ENCODE results near the gene TMEM61.

TMEM61 gene

DNA sequence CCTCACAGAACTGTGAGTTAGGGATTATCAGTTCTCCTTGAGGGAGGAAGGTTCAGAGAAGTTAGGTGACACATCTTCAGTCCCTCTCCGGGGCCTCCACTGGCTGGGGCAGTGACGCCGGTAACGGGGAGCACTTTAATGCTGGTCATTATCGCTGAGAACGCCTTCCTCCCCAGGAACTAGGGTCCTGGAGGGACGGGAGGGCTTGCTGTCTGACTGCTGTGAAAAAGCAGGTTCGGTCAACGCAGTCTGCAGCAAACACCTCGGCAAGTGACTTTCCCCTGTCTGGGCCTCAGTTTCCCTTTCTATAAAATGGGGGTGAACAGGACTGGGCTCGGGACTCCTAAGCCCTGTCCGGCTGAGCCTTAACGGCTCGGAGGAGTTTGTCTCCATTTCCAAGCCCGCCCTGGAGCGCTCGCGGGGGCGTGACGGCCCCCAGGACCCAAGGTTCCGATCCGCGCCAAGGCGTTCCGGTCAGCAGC, 341 bp upstream of the TMEM61 start:
- ATAC-seq, result no peak

DNA sequence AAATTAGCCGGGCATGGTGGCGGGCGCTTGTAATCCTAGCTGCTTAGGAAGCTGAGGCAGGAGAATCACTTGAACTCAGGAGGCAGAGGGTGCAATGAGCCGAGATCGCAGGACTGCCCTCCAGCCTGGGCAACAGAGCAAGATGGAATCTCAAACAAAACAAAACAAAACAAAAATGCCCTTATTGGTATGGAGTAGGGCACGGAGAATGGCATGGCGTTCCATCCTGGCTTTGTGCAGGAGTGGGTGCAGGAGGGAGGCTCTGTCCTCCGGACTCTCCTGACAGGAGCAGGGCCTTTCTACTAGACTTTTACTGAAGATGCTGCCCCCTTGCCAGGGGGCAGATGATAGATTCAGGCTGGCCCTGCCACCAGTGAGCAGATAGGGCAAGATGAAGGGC, 1.0 kb downstream of the TMEM61 start:
- ATAC-seq, result no peak
- TF ChIP-seq SNAI2 (CRISPR knock-in tag; IDR thresholded peaks at IDR 0.05) (no peak), ZFP30 (CRISPR knock-in tag; IDR thresholded peaks at IDR 0.05) (no peak), PPARA (CRISPR knock-in tag; IDR thresholded peaks at IDR 0.05; ENCODE audit: borderline replicate concordance) (no peak), RARB (CRISPR knock-in tag; IDR thresholded peaks at IDR 0.05) (no peak), ZNF8 (CRISPR knock-in tag; IDR thresholded peaks at IDR 0.05) (no peak), ISL1 (CRISPR knock-in tag; IDR thresholded peaks at IDR 0.05) (no peak), ARNTL (CRISPR knock-in tag; IDR thresholded peaks at IDR 0.05; ENCODE audit: borderline replicate concordance, low read depth) (no peak), ZNF565 (CRISPR knock-in tag; conservative IDR thresholded peaks at IDR 0.05; ENCODE audit: low read depth) (no peak), ZNF70 (CRISPR knock-in tag; IDR thresholded peaks at IDR 0.05) (no peak), CSDC2 (CRISPR knock-in tag; IDR thresholded peaks at IDR 0.05) (no peak), GLIS3 (CRISPR knock-in tag; IDR thresholded peaks at IDR 0.05) (no peak), BACH2 (CRISPR knock-in tag; IDR thresholded peaks at IDR 0.05; ENCODE audit: borderline replicate concordance) (no peak), OSR1 (CRISPR knock-in tag; IDR thresholded peaks at IDR 0.05) (no peak), ZC3H10 (CRISPR knock-in tag; IDR thresholded peaks at IDR 0.05) (no peak), TOX (CRISPR knock-in tag; IDR thresholded peaks at IDR 0.05; ENCODE audit: borderline replicate concordance) (no peak)
- TF ChIP-seq, protein P1, sequence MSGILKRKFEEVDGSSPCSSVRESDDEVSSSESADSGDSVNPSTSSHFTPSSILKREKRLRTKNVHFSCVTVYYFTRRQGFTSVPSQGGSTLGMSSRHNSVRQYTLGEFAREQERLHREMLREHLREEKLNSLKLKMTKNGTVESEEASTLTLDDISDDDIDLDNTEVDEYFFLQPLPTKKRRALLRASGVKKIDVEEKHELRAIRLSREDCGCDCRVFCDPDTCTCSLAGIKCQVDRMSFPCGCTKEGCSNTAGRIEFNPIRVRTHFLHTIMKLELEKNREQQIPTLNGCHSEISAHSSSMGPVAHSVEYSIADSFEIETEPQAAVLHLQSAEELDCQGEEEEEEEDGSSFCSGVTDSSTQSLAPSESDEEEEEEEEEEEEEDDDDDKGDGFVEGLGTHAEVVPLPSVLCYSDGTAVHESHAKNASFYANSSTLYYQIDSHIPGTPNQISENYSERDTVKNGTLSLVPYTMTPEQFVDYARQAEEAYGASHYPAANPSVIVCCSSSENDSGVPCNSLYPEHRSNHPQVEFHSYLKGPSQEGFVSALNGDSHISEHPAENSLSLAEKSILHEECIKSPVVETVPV (CRISPR knock-in tag; IDR thresholded peaks at IDR 0.05), result no peak
- TF ChIP-seq, protein P2, sequence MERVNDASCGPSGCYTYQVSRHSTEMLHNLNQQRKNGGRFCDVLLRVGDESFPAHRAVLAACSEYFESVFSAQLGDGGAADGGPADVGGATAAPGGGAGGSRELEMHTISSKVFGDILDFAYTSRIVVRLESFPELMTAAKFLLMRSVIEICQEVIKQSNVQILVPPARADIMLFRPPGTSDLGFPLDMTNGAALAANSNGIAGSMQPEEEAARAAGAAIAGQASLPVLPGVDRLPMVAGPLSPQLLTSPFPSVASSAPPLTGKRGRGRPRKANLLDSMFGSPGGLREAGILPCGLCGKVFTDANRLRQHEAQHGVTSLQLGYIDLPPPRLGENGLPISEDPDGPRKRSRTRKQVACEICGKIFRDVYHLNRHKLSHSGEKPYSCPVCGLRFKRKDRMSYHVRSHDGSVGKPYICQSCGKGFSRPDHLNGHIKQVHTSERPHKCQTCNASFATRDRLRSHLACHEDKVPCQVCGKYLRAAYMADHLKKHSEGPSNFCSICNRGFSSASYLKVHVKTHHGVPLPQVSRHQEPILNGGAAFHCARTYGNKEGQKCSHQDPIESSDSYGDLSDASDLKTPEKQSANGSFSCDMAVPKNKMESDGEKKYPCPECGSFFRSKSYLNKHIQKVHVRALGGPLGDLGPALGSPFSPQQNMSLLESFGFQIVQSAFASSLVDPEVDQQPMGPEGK (CRISPR knock-in tag; IDR thresholded peaks at IDR 0.05; ENCODE audit: borderline replicate concordance), result no peak
- TF ChIP-seq, protein P3, sequence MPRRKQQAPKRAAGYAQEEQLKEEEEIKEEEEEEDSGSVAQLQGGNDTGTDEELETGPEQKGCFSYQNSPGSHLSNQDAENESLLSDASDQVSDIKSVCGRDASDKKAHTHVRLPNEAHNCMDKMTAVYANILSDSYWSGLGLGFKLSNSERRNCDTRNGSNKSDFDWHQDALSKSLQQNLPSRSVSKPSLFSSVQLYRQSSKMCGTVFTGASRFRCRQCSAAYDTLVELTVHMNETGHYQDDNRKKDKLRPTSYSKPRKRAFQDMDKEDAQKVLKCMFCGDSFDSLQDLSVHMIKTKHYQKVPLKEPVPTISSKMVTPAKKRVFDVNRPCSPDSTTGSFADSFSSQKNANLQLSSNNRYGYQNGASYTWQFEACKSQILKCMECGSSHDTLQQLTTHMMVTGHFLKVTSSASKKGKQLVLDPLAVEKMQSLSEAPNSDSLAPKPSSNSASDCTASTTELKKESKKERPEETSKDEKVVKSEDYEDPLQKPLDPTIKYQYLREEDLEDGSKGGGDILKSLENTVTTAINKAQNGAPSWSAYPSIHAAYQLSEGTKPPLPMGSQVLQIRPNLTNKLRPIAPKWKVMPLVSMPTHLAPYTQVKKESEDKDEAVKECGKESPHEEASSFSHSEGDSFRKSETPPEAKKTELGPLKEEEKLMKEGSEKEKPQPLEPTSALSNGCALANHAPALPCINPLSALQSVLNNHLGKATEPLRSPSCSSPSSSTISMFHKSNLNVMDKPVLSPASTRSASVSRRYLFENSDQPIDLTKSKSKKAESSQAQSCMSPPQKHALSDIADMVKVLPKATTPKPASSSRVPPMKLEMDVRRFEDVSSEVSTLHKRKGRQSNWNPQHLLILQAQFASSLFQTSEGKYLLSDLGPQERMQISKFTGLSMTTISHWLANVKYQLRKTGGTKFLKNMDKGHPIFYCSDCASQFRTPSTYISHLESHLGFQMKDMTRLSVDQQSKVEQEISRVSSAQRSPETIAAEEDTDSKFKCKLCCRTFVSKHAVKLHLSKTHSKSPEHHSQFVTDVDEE (CRISPR knock-in tag; IDR thresholded peaks at IDR 0.05), result no peak
- TF ChIP-seq, protein P4, sequence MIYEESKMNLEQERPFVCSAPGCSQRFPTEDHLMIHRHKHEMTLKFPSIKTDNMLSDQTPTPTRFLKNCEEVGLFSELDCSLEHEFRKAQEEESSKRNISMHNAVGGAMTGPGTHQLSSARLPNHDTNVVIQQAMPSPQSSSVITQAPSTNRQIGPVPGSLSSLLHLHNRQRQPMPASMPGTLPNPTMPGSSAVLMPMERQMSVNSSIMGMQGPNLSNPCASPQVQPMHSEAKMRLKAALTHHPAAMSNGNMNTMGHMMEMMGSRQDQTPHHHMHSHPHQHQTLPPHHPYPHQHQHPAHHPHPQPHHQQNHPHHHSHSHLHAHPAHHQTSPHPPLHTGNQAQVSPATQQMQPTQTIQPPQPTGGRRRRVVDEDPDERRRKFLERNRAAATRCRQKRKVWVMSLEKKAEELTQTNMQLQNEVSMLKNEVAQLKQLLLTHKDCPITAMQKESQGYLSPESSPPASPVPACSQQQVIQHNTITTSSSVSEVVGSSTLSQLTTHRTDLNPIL (CRISPR knock-in tag; IDR thresholded peaks at IDR 0.05; ENCODE audit: low read depth), result no peak

More for the DNA sequence above, 341 bp upstream of the TMEM61 start:
- TF ChIP-seq, protein P5, sequence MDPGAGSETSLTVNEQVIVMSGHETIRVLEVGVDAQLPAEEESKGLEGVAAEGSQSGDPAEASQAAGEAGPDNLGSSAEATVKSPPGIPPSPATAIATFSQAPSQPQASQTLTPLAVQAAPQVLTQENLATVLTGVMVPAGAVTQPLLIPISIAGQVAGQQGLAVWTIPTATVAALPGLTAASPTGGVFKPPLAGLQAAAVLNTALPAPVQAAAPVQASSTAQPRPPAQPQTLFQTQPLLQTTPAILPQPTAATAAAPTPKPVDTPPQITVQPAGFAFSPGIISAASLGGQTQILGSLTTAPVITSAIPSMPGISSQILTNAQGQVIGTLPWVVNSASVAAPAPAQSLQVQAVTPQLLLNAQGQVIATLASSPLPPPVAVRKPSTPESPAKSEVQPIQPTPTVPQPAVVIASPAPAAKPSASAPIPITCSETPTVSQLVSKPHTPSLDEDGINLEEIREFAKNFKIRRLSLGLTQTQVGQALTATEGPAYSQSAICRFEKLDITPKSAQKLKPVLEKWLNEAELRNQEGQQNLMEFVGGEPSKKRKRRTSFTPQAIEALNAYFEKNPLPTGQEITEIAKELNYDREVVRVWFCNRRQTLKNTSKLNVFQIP (CRISPR knock-in tag; IDR thresholded peaks at IDR 0.05; ENCODE audit: borderline replicate concordance, low read depth), result no peak
- TF ChIP-seq ISL1 (CRISPR knock-in tag; IDR thresholded peaks at IDR 0.05) (no peak), BACH2 (CRISPR knock-in tag; IDR thresholded peaks at IDR 0.05; ENCODE audit: borderline replicate concordance) (no peak), ZFP30 (CRISPR knock-in tag; IDR thresholded peaks at IDR 0.05) (no peak), GLIS3 (CRISPR knock-in tag; IDR thresholded peaks at IDR 0.05) (no peak), OSR1 (CRISPR knock-in tag; IDR thresholded peaks at IDR 0.05) (no peak), RARB (CRISPR knock-in tag; IDR thresholded peaks at IDR 0.05) (no peak), SNAI2 (CRISPR knock-in tag; IDR thresholded peaks at IDR 0.05) (no peak)

DNA sequence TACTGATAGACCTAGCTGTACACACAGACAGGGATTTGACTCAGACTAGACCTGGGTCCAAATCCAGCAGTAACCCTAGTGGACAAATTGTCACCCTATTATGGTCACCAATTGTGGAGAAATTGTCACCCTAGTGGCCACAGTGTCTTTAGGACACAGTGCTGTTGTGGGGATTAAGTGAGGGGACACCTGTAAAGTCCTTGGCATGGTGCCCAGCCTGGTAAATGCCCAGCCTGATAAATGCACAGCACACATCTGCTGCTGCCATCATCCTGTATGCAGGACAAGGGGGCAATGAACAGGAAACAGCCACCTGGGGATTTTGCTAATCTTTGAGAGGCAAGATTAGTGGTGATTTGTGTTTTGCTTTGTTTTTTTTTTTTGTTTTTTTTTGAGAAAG, 2.3 kb downstream of the TMEM61 start:
- ATAC-seq, result no peak
- no peak for TF ChIP-seq ZNF565 (CRISPR knock-in tag; conservative IDR thresholded peaks at IDR 0.05; ENCODE audit: low read depth)
- TF ChIP-seq, protein P3 (CRISPR knock-in tag; IDR thresholded peaks at IDR 0.05), result no peak
- TF ChIP-seq SNAI2 (CRISPR knock-in tag; IDR thresholded peaks at IDR 0.05), result no peak
- TF ChIP-seq, protein P1 (CRISPR knock-in tag; IDR thresholded peaks at IDR 0.05), result no peak
- TF ChIP-seq BACH2 (CRISPR knock-in tag; IDR thresholded peaks at IDR 0.05; ENCODE audit: borderline replicate concordance), result no peak
- TF ChIP-seq CSDC2 (CRISPR knock-in tag; IDR thresholded peaks at IDR 0.05), result no peak
- TF ChIP-seq ZNF70 (CRISPR knock-in tag; IDR thresholded peaks at IDR 0.05), result no peak
- no peak for TF ChIP-seq ZFP30 (CRISPR knock-in tag; IDR thresholded peaks at IDR 0.05)
- no peak for TF ChIP-seq ISL1 (CRISPR knock-in tag; IDR thresholded peaks at IDR 0.05)
- no peak for TF ChIP-seq RARB (CRISPR knock-in tag; IDR thresholded peaks at IDR 0.05)
- TF ChIP-seq ZC3H10 (CRISPR knock-in tag; IDR thresholded peaks at IDR 0.05), result no peak
- TF ChIP-seq, protein P5 (CRISPR knock-in tag; IDR thresholded peaks at IDR 0.05; ENCODE audit: borderline replicate concordance, low read depth), result no peak
